NCI-H2029 (cell line): ENCODE measurements around the gene CDC73.
"Not testable (repeated sequence)": the region's sequence is repeated elsewhere in the genome, so short reads cannot be mapped to it uniquely, and the experiment has no call there.

ENCODE experiments used
- DNase-seq: peaks from one replicate; lab custom pipeline; 2025; lab: John Stamatoyannopoulos, UW

The CDC73 gene

GRCh38 chr1:193288548-193289080 lies 166.8 kb downstream of the CDC73 start:
- not testable (repeated sequence) for DNase-seq

DNA sequence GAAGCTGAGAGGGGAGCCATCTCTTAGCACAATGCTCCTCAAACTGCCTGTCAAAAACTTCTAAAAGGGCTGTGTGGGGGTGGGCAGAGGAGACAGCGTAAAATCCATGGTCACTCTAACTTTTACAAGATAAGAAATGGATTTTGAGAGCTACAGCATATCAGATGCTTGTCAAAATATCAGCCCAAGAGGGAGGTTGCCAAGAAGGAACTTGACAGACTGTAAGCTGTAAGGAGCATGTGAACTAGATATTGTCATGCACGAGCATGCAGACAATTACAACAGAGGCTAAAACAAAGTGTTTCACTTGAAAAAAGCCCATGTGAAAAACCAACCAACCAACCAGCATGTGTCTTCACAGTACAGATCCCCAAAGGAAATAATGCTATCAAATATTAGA lies 171.9 kb downstream of the CDC73 start:
- no peak for DNase-seq

GRCh38 chr1:193299038-193299437 lies 177.2 kb downstream of the CDC73 start:
- no peak for DNase-seq

- no peak for DNase-seq
Measured at GRCh38 chr1:193301746-193302145, 179.9 kb downstream of the CDC73 start.

DNA sequence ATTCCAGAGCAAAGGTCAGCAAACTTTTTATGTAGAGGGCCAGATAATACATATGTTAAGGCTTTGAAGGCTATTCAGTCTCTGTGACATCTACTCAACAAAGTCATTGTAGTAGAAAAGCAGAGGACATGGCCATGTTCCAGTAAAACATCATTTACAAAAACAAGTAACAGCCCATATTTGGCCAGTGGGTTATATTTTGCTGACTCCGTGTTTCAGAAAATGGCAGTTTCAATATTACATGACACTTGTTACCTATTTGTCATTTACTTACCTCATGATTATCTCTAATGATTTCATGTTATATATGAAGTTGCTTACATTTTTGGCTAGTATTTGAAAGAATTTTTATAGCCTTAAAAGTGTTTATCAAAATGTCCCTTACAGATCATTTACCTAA lies 182.0 kb downstream of the CDC73 start:
- no peak for DNase-seq
